IMR-90 (cell line): ENCODE measurements around the gene PCDHGA9.

Experiments
- CEBPB ChIP-seq: IDR thresholded peaks from 2 replicates; pipeline ENCODE4 v1.6.1; 2012; ENCODE audit warnings: low read depth, low read length, improper control_type of control experiment
- ELK1 ChIP-seq: fragments of 150-350 bp; IDR thresholded peaks from 2 replicates; pipeline ENCODE4 v1.6.1; 2016; ENCODE audit warnings: low read depth, mild to moderate bottlenecking, low read length, moderate library complexity, borderline replicate concordance

DNA sequence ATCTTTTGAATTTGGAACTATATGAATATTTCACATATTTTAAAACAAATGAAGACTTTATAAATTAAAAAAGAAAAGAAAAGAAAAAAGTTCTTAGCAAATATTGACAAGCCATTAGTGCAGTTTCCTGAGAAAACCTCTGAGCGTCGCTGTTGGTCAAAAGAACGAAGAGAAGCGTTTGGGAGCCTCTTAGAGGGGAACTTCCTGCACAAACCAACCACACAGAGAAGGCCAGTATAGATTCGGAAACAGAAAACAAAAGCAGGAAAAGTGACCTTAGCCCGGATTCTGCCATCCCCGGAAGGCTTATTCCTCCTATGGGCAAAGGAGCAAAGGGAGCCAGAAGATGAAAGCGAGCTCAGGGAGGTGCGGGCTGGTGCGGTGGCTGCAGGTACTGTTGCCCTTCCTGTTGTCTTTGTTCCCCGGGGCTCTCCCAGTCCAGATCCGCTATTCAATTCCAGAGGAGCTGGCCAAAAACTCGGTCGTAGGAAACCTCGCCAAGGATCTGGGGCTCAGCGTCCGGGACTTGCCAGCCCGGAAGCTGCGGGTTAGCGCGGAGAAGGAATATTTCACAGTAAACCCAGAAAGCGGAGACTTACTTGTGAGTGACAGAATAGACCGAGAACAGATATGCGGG is 42.7 kb upstream of the PCDHGA9 start, which contains the start of gene PCDHGB2:
- TF ChIP-seq ELK1: no peak
- TF ChIP-seq CEBPB: no peak
